ENCODE measurements around the gene GCSAM. TPM values are rescaled to one million over a fixed set of nuclear protein-coding genes. Genes with fewer than 3 reads are reported as not detected.
A peak's percentile ranks its signal among the peaks of the same experiment; 100 is the strongest.

GCSAM gene
- total RNA-seq, 1 experiment from 2014 or later, result not detected

GRCh38 chr3:112109322-112109721, 23.7 kb downstream of the GCSAM start:
- no peak for DNase-seq (ENCODE audit: low read depth)

- no peak for DNase-seq (ENCODE audit: low read depth)
Observed at GRCh38 chr3:112104774-112105173, 28.3 kb downstream of the GCSAM start.

- peak; percentile 30 for DNase-seq (ENCODE audit: low read depth)
Observed at GRCh38 chr3:112101916-112102315, 31.1 kb downstream of the GCSAM start.

- peak; percentile 98 for DNase-seq (ENCODE audit: low read depth)
Observed at GRCh38 chr3:112097378-112097777, 35.7 kb downstream of the GCSAM start.

GRCh38 chr3:112096176-112096575, 36.9 kb downstream of the GCSAM start:
- no peak for DNase-seq (ENCODE audit: low read depth)

GRCh38 chr3:112095731-112096130, 37.3 kb downstream of the GCSAM start:
- DNase-seq (ENCODE audit: low read depth), result no peak

GRCh38 chr3:112093180-112093522, 39.9 kb downstream of the GCSAM start:
- no peak for DNase-seq (ENCODE audit: low read depth)

- peak; percentile 80 for DNase-seq (ENCODE audit: low read depth)
Observed at GRCh38 chr3:112092496-112093179, 40.4 kb downstream of the GCSAM start.

- no peak for DNase-seq (ENCODE audit: low read depth)
Observed at GRCh38 chr3:112090887-112091586, 42.0 kb downstream of the GCSAM start.

GRCh38 chr3:112089956-112090886, 42.8 kb downstream of the GCSAM start:
- no peak for DNase-seq (ENCODE audit: low read depth)

GRCh38 chr3:112088944-112089343, 44.1 kb downstream of the GCSAM start:
- no peak for DNase-seq (ENCODE audit: low read depth)

GRCh38 chr3:112087746-112088145, 45.3 kb downstream of the GCSAM start:
- no peak for DNase-seq (ENCODE audit: low read depth)

- DNase-seq (ENCODE audit: low read depth), result peak; percentile 56
Observed at GRCh38 chr3:112086875-112087524, 46.0 kb downstream of the GCSAM start.

GRCh38 chr3:112086076-112086854, 46.8 kb downstream of the GCSAM start, which contains the start of gene C3orf52:
C3orf52 (plus strand) TSS chr3:112086389; CDS start chr3:112086408, 19 bp downstream.
- DNase-seq (ENCODE audit: low read depth), result peak; percentile 70

- DNase-seq (ENCODE audit: low read depth), result no peak
Observed at GRCh38 chr3:112085735-112086075, 47.3 kb downstream of the GCSAM start.

- no peak for DNase-seq (ENCODE audit: low read depth)
Observed at GRCh38 chr3:112084980-112085705, 47.9 kb downstream of the GCSAM start.

GRCh38 chr3:112083239-112083638, 49.8 kb downstream of the GCSAM start:
- no peak for DNase-seq (ENCODE audit: low read depth)

- no peak for DNase-seq (ENCODE audit: low read depth)
Observed at GRCh38 chr3:112078125-112079083, 54.6 kb downstream of the GCSAM start.
